ENCODE data around the gene HAPSTR1.
A peak's percentile ranks its signal among the peaks of the same experiment; 100 is the strongest.

Gene HAPSTR1

DNA sequence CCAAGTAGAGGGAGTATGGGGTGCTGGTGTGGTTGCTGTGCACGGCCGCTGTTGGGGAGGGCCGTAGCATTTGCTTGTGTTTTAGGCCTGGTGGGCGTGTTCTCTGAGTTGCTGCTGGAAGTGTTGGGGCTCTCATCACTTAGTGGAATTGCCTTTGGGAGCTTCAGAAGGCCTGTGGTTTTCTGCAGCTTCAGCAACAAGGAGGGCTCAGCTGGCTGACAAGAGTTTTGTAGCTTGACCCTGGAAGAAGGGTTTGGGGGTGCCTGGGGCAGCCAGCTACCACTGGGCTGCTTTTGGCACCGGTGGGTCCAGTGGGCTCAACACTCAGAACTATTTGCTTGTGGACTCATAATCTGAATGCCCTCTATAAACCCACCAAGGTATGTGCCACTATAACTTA lies 30.9 kb downstream of the HAPSTR1 start:
- DNase-seq = no peak

- DNase-seq = no peak
Measured at GRCh38 chr16:9122969-9123368, 31.5 kb downstream of the HAPSTR1 start.

DNA sequence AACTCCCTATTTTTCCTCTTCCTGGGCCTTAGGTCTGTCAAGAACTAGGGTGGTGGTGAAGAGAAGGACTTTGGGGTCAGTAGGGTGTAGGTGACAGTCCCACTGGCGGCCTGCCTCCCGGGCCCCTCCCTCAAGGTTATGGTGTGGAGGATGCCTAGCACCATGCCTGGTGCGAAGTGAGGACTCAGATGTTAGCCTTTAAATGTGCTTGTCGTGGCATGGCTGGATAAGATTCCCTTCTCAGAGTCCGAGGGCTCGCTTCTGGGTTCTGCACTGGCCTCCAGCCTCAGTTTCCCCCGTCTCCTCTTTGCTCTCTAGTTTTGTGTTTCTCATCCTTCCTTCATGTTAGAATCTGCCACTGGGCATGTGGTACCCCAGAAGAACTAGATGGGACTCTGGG lies 32.0 kb downstream of the HAPSTR1 start:
- no peak for DNase-seq

GRCh38 chr16:9123871-9124270 lies 32.4 kb downstream of the HAPSTR1 start:
- no peak for DNase-seq

DNA sequence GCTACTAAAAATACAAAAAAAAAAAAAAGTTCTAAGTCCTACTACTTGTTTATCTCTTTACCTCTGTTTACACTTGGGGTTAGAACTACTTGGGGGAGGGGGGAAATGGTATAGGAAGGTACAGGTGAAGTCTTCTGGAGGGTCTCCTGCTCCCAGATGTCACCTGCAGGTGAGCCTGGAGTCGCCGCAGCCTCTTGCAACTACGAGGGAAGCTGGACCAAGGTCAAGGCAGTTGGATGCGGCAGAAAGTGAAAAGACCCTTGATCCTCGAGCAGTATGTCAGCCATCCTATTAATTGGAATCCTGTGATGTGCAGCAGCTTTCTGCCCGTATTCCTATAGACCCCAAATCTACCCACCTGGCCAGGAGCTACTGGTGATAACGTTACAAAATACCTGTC lies 33.0 kb downstream of the HAPSTR1 start:
- no peak for DNase-seq

DNA sequence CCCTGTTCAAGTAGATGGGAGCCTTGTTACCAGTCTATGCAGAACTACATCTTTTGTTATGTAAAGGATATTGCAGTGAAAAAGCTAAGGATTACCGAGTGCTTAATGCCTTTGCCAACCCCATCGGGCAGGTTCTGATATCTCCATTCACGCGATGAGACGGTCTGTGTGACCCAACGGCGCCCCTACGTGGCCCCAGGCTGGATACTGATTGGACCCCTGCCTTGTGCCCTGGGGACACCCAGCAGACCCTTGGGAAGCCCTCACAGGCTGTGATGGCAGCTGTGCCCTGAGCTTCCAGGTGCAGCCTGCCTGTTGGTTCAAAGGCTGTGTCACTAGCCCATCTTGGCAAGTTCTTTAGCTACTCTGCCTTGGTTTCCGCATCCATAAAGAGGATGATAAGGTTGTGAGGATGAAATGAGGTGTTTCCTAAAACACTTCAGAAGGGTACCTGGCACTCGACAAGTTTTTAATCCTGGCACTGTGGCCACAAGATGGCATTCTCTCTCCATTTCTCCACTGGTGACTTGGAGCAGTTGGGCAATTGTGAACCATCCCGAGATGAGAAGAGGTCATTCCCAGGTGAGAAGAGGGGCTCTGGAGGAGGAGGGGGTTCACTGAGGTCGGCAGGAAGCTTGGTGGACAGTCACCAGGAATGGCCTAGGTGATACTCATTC lies 33.6 kb downstream of the HAPSTR1 start:
- no peak for DNase-seq

DNA sequence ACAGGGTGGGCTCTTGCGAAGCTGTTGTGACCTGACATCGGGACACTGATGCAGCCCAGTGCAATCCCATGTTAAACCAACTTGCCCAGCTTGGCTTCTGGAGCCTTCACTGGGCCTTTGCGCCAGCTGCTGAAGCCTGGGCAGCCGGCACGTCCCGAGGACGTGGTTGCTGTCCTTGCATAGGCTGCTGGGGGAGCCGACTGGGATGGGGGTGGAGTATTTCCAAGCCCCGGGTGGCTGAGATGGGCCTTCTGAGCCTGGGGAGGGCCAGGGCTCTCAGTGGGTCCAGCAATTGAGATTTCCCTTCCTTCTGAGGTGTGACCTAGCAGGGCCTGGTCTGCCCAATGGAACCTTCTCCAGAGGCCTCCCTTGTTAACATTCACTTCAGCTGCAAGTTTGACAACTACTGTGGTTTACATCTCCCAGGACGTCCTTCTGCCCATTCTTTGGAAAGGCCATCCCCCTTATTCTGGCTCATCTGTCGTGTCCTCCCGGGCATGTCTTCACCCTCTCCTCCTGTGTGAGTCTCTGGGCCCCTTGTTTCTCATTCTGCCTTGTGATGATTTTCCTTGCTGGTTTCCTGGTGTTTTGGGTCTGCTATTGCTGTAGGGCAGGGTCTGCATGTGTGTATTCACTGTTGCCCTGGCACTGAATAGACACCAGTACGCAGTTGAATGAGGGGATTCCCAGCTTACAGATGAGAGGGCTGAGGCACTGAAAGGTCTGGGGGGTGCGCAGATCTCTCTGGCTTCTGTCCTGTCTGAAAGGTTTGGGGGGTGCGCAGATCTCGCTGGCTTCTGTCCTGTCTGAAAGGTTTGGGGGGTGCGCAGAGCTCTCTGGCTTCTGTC lies 34.4 kb downstream of the HAPSTR1 start:
- DNase-seq = no peak

DNA sequence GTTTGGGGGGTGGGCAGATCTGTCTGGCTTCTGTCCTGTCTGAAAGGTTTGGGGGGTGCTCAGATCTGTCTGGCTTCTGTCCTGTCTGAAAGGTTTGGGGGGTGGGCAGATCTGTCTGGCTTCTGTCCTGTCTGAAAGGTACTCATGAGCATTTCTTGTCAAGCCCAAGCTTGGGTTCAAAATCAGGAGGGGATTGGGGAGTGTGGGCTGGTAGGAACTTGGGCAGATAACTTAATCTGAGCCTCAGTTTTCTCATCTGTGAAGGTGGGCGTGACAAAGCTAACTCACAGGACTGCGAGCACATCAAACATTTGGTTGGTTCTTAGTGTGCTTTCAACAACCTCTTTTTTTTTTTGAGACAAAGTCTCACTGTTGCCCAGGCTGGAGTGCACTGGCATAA lies 35.2 kb downstream of the HAPSTR1 start:
- no peak for DNase-seq

DNA sequence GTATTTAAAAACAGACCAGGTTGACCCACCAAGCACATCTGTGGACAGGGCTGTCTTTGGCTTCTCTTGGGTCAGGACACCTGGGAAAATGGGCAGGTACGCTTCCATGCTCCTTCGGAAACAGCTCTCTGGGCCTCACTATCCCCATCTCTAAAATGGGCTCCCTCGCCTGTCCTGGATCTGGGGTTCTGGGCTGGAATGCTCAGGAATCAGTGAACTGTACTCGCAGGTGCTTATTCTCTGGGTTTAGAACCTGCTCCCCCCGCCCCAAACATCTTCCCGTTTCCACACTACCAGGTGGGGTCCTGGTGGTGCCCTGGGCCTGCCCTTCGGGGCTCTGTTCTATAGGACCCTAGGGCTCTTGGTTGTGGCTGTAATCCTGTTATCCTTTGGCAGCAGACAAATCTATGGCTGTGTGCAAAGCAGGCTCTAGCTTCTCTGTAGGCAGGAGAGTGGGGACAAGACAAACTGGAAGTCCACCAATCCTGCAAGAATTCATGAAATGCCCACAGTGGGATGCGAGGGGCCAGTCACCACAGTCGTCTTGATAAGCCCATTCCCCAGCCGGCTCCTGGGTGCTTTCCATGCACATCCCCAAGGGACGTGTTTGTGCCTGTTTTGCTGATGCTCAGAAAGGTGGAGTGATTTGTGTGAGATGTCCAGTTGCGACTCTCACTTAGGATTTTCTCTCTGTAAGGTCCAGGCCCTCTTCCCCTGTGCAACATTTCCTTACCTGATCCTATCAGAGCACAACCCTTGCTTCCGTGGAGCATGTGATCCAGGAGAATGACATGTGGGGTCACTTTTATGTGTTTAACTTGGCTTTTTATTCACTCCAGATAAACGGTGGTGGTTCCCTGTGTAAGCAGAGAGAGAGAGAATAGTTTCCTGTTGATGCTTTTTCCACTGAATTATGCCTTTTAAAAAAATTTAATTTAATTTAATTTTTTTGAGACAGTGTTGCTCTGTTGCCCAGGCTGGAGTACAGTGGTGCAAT lies 37.2 kb downstream of the HAPSTR1 start:
- no peak for DNase-seq

DNA sequence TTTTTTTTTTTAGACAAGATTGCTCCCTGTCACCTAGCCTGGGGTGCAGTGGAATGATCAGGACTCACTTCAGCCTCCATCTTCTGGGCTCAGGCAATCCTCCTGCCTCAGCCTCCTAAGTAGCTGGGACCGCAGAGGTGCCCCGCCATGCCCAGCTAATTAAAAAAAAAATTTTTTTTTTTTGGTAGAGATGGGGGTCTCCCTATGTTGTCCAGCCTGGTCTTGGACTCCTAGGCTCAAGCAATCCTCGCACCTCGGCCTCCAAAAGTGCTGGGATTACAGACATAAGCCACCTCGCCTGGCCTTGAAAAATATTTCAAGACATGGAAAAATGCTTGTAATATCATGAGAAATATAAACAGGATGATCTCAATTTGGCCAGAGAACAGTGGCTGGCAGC lies 42.9 kb downstream of the HAPSTR1 start:
- DNase-seq = no peak

GRCh38 chr16:9134739-9135138 lies 43.3 kb downstream of the HAPSTR1 start:
- peak in 24 of 56 donors; percentile 5 to 57 (median 22) for DNase-seq

- no peak for DNase-seq
Measured at GRCh38 chr16:9135797-9136196, 44.4 kb downstream of the HAPSTR1 start.

DNA sequence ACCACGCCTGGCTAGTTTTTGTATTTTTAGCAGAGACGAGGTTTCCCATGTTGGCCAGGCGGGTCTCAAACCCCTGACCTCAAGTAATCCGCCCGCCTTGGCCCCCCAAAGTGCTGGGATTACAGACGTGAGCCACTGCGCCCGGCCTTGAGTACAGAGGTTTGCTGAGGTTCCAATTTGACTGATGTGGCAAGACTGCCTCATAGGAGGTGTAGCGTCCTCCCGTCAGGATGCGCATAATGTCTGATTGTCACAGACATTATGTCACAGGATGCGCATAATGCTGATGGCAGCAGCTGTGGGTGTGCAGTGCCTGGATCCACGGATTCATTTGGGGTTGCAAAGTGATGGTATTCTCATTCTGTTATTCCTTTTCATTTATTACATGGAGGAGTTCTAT lies 45.2 kb downstream of the HAPSTR1 start:
- DNase-seq = no peak

- no peak for DNase-seq
Measured at GRCh38 chr16:9138021-9138680, 46.7 kb downstream of the HAPSTR1 start.

GRCh38 chr16:9138731-9139501 lies 47.5 kb downstream of the HAPSTR1 start:
- peak in 52 of 56 donors; percentile 7 to 81 (median 54) for DNase-seq

DNA sequence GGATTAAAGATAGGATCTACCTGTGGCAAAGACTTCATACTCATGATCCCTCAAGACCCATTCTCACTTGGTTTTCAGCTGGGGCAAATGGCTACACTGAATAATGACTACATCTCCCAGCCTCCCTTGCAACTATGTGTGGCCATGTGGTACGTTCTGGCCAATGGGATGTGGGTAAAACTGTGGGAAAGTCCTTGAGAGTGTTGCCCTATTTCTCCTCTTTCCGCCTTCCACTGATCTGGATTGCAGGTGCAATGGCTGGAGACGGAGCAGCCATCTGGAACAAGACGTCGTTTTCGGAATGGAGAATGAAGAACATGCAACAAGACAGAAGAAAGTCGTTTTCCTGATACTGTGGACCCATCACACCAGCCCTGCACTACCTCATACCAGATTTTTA lies 48.5 kb downstream of the HAPSTR1 start:
- peak in 1 of 56 donors; percentile 19 for DNase-seq
